OCI-LY3 (cell line): ENCODE data around the gene KIF5B.
"Not testable (repeated sequence)": the region's sequence is repeated elsewhere in the genome, so short reads cannot be mapped to it uniquely, and the experiment has no call there.

Source experiments
- EZH2phosphoT487 ChIP-seq: fragments of 200-600 bp; shearing (Covaris generic); IDR thresholded peaks from 2 replicates; pipeline ENCODE4 v1.6.1; 2018; ENCODE audit warnings: antibody characterized with exemption, mixed run types, low read depth
- TF ChIP-seq, protein P1 (sequence below): fragments of 200-600, 300-600 bp; sonication (generic); IDR thresholded peaks from 2 replicates; pipeline ENCODE4 v1.5.1; 2014; ENCODE audit warnings: antibody characterized with exemption, low read length, low read depth

GRCh38 chr10:32098566-32099259, 42.5 kb upstream of the KIF5B start:
- TF ChIP-seq, protein P1, sequence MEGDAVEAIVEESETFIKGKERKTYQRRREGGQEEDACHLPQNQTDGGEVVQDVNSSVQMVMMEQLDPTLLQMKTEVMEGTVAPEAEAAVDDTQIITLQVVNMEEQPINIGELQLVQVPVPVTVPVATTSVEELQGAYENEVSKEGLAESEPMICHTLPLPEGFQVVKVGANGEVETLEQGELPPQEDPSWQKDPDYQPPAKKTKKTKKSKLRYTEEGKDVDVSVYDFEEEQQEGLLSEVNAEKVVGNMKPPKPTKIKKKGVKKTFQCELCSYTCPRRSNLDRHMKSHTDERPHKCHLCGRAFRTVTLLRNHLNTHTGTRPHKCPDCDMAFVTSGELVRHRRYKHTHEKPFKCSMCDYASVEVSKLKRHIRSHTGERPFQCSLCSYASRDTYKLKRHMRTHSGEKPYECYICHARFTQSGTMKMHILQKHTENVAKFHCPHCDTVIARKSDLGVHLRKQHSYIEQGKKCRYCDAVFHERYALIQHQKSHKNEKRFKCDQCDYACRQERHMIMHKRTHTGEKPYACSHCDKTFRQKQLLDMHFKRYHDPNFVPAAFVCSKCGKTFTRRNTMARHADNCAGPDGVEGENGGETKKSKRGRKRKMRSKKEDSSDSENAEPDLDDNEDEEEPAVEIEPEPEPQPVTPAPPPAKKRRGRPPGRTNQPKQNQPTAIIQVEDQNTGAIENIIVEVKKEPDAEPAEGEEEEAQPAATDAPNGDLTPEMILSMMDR = not testable (repeated sequence)
- TF ChIP-seq EZH2phosphoT487 = not testable (repeated sequence)
